GM13977 (cell line): Measurements from ENCODE around the gene MICOS13.
"Not testable (repeated sequence)": the region's sequence is repeated elsewhere in the genome, so short reads cannot be mapped to it uniquely, and the experiment has no call there.

Source experiments
- DNase-seq: peaks from one replicate; pipeline ENCODE4 v3.0.0; 2012; ENCODE audit warnings: low spot score
- in situ Hi-C: fragments of 300-500 bp; cut with MboI; formaldehyde crosslinking; loops from one replicate; pipeline ENCODE4 v1.12.0; 2022; ENCODE audit warnings: low sequenced_read_pairs, low pct_unique_long_range_greater_than_20kb, mixed read lengths, inconsistent platforms; ENCODE audit not compliant: unreplicated experiment
- TF ChIP-seq, protein P1 (sequence below): IDR thresholded peaks from 2 replicates; pipeline ENCODE4 v1.5.1; 2012; ENCODE audit warnings: mild to moderate bottlenecking, control low read depth; ENCODE audit not compliant: insufficient read depth; ENCODE audit errors: extremely low read depth, missing control alignments

Gene MICOS13

DNA sequence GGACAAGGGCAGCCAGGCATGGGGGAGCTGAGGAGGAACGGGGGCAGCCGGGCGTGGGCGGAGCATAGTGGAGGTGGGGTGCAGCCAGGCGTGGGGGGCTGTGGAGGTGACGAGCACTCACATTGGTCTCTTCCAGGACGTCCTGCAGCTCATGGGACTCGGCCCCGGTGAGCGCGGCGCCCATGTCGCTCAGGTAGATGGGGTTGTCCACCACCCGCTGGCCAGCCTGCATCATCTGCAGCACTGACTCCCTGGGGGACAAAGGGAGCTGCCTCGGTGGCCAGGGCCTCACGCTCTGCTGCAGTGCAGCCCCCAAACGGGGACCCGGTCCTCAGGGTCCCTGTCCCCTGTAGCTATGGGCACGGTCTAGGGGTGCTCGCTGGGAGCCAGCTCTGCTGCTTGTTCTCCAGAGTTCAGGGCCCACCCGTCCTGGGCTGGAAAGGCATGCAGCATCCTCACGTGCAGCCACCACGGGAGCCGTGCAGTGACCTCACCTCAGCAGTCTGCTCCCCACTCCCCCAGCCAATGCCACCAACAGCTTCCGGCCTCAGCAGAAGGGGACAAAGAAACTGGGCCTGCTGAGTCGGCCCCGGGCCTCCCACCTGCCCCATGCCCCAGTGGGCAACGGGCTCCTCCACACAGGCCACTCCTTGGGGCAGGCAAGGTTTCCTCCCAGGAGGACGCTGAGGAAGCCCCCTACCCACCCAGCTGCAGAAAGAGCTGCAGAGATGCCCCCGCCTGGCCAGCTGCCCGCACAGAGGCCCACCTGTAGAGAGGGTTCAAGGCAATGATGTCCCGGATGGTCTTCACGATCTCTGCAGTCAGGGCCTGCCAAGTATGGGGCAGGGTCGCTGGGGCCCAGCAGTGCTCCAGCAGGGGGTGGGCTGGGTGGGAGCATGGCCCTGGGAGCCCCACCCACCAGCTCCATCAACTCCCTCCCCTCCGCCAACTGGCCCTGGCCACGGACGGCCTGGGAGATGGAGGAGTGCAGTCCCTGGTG, 27.6 kb upstream of the MICOS13 start:
- TF ChIP-seq, protein P1, sequence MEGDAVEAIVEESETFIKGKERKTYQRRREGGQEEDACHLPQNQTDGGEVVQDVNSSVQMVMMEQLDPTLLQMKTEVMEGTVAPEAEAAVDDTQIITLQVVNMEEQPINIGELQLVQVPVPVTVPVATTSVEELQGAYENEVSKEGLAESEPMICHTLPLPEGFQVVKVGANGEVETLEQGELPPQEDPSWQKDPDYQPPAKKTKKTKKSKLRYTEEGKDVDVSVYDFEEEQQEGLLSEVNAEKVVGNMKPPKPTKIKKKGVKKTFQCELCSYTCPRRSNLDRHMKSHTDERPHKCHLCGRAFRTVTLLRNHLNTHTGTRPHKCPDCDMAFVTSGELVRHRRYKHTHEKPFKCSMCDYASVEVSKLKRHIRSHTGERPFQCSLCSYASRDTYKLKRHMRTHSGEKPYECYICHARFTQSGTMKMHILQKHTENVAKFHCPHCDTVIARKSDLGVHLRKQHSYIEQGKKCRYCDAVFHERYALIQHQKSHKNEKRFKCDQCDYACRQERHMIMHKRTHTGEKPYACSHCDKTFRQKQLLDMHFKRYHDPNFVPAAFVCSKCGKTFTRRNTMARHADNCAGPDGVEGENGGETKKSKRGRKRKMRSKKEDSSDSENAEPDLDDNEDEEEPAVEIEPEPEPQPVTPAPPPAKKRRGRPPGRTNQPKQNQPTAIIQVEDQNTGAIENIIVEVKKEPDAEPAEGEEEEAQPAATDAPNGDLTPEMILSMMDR = no peak
- in situ Hi-C loops = no loop called here
- peak; percentile 31 for DNase-seq

DNA sequence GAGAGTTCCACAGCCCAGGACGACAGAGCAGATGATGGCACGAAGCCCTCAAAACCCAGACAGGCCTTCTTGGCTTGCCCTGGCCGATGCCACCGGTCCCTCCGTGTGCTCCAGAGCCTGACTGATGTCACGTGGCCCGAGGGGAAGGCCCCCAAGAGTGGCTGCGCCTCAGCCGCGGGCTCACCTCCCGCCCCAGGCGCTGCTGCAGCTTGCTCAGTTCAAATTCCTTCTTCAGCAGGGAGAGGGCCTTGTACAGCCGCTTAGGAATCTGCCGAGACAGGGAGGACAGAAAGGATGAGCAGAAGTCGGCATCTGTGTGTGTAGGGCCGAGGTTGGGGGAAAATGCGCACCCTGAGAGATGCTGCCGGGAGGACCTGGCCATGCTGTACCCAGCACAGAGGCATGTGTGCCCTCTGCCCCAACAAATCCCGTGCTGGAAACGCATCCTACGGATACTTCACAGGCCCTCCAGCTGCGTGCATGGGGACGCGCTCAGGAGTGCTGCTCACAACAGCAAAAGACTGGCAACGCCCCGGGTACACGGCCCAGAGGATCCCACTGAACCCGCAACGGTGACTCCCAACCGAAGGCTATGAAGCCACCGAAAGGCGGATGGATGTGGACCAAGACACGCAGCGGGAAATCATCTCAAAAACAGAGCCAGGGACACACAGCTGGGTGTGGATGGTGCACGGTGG, 26.7 kb upstream of the MICOS13 start:
- in situ Hi-C loops = no loop called here
- TF ChIP-seq, protein P1 = no peak
- DNase-seq = peak; percentile 28

DNA sequence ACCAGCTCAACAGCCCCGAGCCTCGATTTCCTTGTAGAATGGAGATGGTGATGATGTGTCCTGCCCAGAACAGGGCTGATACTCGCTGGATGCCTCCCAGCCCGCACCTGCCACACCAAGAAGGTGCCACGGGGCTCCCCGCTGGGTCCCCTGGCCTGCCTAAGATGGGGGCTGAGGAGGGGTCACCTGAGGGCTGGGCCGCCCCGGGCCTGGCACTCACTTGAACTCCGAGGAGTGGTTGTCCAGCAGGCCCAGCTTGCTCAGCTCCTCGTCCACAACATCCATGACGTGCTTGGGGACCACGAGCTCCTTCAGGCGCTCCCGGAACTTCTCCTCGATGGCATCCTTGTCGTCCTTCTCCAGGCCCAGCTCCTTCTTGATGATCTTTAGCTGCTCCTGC, 25.2 kb upstream of the MICOS13 start:
- TF ChIP-seq, protein P1 = no peak
- no peak for DNase-seq
- in situ Hi-C loops = no loop called here

DNA sequence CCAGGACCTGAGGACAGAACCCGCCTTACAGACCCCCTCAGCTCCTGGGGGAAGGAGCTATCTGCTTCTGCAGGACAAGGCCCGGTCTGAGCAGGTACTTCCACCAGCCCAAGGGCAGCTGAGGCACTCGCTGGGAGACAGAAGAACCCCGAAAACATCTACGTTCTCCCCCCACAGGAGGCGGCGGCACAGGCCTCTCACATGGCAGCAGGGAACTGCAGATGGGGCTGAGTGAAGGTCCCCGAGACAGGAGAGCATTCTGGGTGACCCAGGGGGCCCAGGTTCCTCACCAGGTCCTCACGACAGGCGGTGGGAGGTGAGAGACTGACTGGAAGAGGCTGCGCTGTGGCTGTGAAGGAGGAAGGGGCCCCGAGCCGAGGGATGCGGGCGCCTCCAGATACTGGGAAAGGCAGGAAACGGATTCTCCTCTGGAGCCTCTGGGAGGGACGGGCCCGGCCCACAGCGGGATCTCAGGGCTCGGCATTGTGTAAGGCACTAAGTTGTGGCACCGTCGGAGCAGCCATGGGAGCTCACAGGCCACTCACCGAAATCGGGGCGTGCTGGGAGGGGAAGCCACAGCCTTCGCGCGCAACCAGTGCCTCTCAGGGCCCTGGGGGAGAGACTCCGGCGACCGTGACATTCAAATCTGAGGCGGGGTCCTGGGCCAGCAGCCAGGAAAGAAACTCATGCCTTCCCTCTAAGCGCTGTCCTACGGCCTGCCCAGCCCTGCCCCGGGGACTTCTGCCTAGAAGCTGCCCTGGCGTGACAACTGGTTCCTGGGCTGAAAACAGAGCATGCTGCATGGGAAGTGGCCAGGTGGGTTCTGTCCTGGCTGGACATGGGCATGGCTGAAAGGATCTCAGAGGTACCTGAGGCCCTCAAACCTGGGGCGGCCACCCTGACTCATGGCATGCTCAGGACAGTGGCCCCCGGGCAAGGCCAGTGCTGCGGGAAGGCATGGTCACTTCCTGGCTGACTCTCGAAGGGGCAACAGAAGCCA, 23.8 kb upstream of the MICOS13 start:
- in situ Hi-C loops = no loop called here
- TF ChIP-seq, protein P1 = no peak
- no peak for DNase-seq

DNA sequence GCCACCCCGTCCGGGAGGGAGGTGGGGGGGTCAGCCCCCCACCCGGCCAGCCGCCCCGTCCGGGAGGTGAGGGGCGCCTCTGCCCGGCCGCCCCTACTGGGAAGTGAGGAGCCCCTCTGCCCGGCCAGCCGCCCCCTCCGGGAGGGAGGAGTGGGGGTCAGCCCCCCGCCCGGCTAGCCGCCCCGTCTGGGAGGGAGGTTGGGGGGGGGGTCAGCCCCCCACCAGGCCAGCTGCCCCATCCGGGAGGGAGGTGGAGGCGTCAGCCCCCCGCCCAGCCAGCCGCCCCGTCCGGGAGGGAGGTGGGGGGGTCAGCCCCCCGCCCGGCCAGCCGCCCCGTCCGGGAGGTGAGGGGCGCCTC, 21.7 kb upstream of the MICOS13 start:
- in situ Hi-C loops, DNase-seq: not testable (repeated sequence)

DNA sequence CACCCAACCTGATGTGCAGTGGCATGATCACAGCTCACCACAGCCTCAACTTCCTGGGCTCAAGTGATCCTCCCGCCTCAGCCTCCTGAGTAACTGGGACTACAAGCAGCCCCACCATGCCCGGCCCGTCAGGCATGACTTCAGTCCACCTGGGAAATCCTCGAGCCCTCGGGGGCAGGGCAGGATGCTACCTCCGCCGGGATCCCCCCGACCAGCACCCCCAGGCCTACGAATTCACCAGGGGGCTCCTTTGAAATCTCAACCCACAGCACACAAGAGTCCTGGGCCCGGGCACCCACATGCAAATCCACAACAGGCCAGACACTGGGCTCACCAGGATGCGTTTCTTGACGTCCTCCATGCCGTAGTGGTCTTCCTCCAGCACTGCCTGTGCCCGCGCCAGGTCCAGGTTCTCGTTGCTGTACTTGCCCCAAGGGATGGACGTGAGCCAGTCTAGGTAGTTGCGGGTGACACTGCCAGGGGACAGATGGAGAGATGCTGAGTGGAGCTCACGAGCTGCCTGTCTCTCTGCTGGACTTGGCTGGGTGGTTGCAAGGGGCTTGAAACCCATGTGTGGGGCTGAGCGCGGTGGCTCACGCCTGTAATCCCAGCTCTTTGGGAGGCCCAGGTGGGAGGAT, 20.3 kb upstream of the MICOS13 start:
- no peak for DNase-seq
- in situ Hi-C loops = no loop called here
- TF ChIP-seq, protein P1 = no peak
